SU-DHL-6 (cell line): ENCODE measurements around the gene MROH8.
A peak's percentile ranks its signal among the peaks of the same experiment; 100 is the strongest.

ENCODE experiments used
- H2AFZ ChIP-seq: fragments of 200-600 bp; sonication (generic); 2 replicates; pipeline ENCODE4 v1.6.1; 2014; ENCODE audit warnings: low read depth, mild to moderate bottlenecking, moderate library complexity, mixed read lengths, antibody characterized with exemption, low read length; ENCODE audit not compliant: severe bottlenecking
- H3F3A ChIP-seq: fragments of 200-600 bp; shearing (Covaris generic); 2 replicates; pipeline ENCODE4 v1.6.0; 2016; ENCODE audit warnings: antibody characterized with exemption, mild to moderate bottlenecking; ENCODE audit not compliant: insufficient read depth
- H3K27ac ChIP-seq: fragments of 200-600 bp; sonication (generic); 2 replicates; pipeline ENCODE4 v1.5.1; 2016; ENCODE audit warnings: low read depth, mild to moderate bottlenecking, low read length, moderate library complexity, mixed read lengths
- H3K27me3 ChIP-seq: fragments of 200-600 bp; sonication (generic), shearing (Covaris generic); 2 replicates; pipeline ENCODE4 v1.6.0; 2014; ENCODE audit warnings: mild to moderate bottlenecking, low read length
- H3K36me3 ChIP-seq: fragments of 200-600 bp; sonication (generic); 2 replicates; pipeline ENCODE4 v1.6.1; 2014; ENCODE audit warnings: mild to moderate bottlenecking, low read length, mixed read lengths
- H3K4me2 ChIP-seq: fragments of 300-600, 200-600 bp; shearing (Covaris generic), sonication (generic); 2 replicates; pipeline ENCODE4 v1.6.0; 2014; ENCODE audit warnings: low read length, low read depth, mild to moderate bottlenecking; ENCODE audit not compliant: poor library complexity, severe bottlenecking
- H3K4me3 ChIP-seq: fragments of 200-600 bp; sonication (generic); 2 replicates; pipeline ENCODE4 v1.5.1; 2014; ENCODE audit warnings: antibody characterized with exemption, low read length, mild to moderate bottlenecking, mixed read lengths; ENCODE audit not compliant: insufficient read depth, poor library complexity, severe bottlenecking
- H3K79me2 ChIP-seq: fragments of 200-600 bp; sonication (generic); 2 replicates; pipeline ENCODE4 v1.6.1; 2014; ENCODE audit warnings: mild to moderate bottlenecking, low read length, moderate library complexity; ENCODE audit not compliant: insufficient read depth
- H3K9ac ChIP-seq: fragments of 200-600 bp; sonication (generic); 2 replicates; pipeline ENCODE4 v1.7.0; 2014; ENCODE audit warnings: mild to moderate bottlenecking, low read length
- H3K9me2 ChIP-seq: fragments of 200-600 bp; sonication (generic); replicated peaks from 2 replicates; pipeline ENCODE4 v1.6.1; 2014; ENCODE audit warnings: low read length; ENCODE audit not compliant: insufficient read depth
- H3K9me3 ChIP-seq: fragments of 200-600 bp; sonication (generic); 2 replicates; pipeline ENCODE4 v1.6.1; 2014; ENCODE audit warnings: low read length, mixed read lengths; ENCODE audit not compliant: insufficient read depth
- H4K20me1 ChIP-seq: fragments of 200-600 bp; sonication (generic); 2 replicates; pipeline ENCODE4 v1.6.1; 2014; ENCODE audit warnings: low read depth, mild to moderate bottlenecking, antibody characterized with exemption, low read length, moderate library complexity, mixed read lengths
- EZH2phosphoT487 ChIP-seq: fragments of 200-600 bp; sonication (generic), shearing (Covaris generic); conservative IDR thresholded peaks from 2 replicates; pipeline ENCODE4 v1.6.1; 2018; ENCODE audit warnings: mild to moderate bottlenecking, antibody characterized with exemption, low read length, moderate library complexity, mixed read lengths
- TF ChIP-seq, protein P1 (sequence below): fragments of 200-600 bp; sonication (generic); IDR thresholded peaks from one replicate; pipeline ENCODE4 v1.5.1; 2017; ENCODE audit warnings: antibody characterized with exemption, mild to moderate bottlenecking, low read length, moderate library complexity; ENCODE audit not compliant: insufficient read depth, poor library complexity, severe bottlenecking

The MROH8 gene

DNA sequence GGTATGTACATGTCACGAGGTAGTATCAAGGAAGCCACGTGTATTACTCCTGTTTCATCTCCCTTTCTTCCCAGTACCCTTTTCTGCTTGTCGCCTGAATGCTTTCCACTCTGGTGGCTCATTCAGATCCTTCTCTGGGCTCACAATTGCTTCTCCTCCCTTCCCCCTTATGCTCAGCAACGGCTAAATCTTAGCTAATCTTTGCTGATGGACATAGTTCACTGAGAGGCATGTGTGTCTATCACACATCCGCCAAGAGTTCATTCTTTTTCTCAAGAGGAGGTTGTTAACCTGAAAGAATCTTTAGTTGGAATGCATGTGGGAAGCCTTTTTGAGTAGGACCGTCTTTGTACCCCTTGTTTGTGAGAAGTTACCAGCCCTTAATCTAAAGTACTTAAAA, 25.8 kb upstream of the MROH8 start:
- Histone ChIP-seq H3K9me2 (no peaks in the 10 kb centered on the region), H3K9me3 (no peaks in the 10 kb centered on the region), H3K36me3 (peaks cover 50% of the 10 kb centered on the region), H3K9ac (no peak overlapping the region), H2AFZ (no peak overlapping the region), H3K79me2 (peaks cover 5% of the 10 kb centered on the region; the same call in 1 of the 2 replicates), H4K20me1 (no peaks in the 10 kb centered on the region), H3K4me2 (no peak overlapping the region), H3F3A (0 out of 2 replicates have a peak, but pooled peaks cover 6% of the 10 kb centered on the region), H3K4me3 (no peak overlapping the region), H3K27ac (no peak overlapping the region), H3K27me3 (no peaks in the 10 kb centered on the region)
- TF ChIP-seq, protein P1, sequence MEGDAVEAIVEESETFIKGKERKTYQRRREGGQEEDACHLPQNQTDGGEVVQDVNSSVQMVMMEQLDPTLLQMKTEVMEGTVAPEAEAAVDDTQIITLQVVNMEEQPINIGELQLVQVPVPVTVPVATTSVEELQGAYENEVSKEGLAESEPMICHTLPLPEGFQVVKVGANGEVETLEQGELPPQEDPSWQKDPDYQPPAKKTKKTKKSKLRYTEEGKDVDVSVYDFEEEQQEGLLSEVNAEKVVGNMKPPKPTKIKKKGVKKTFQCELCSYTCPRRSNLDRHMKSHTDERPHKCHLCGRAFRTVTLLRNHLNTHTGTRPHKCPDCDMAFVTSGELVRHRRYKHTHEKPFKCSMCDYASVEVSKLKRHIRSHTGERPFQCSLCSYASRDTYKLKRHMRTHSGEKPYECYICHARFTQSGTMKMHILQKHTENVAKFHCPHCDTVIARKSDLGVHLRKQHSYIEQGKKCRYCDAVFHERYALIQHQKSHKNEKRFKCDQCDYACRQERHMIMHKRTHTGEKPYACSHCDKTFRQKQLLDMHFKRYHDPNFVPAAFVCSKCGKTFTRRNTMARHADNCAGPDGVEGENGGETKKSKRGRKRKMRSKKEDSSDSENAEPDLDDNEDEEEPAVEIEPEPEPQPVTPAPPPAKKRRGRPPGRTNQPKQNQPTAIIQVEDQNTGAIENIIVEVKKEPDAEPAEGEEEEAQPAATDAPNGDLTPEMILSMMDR: no peak
- TF ChIP-seq EZH2phosphoT487: no peak

DNA sequence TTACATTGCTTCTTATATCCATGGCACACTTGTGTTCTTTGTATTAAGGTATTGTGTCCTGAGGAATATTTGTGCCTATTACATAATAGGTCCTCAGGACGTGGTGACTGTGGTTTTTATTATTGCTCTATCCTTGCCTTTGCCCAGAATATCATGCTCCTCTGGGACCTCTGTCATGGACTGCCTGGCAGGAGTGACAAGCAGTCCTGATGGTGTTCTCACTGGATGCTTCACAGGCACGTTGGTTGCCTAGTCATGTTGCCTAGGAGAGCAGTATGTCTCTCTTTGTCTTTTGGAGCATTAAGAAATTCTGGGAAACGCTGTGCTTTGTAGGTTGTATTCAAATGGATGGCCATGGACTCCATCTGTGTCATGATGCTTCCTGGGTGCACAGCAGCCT, 24.7 kb upstream of the MROH8 start:
- peaks cover 5% of the 10 kb centered on the region; the same call in 1 of the 2 replicates for H3K79me2 ChIP-seq
- H3K9me3 ChIP-seq: no peaks in the 10 kb centered on the region
- TF ChIP-seq, protein P1: no peak
- TF ChIP-seq EZH2phosphoT487: no peak
- H3K27me3 ChIP-seq: no peaks in the 10 kb centered on the region
- H3K36me3 ChIP-seq: peaks cover 44% of the 10 kb centered on the region
- H3F3A ChIP-seq: 0 out of 2 replicates have a peak, but pooled peaks cover 6% of the 10 kb centered on the region
- no peaks in the 10 kb centered on the region for H3K9me2 ChIP-seq
- no peak overlapping the region for H3K4me2 ChIP-seq
- no peak overlapping the region for H3K4me3 ChIP-seq
- H3K27ac ChIP-seq: no peak overlapping the region
- no peaks in the 10 kb centered on the region for H4K20me1 ChIP-seq
- H2AFZ ChIP-seq: no peak overlapping the region
- no peak overlapping the region for H3K9ac ChIP-seq

DNA sequence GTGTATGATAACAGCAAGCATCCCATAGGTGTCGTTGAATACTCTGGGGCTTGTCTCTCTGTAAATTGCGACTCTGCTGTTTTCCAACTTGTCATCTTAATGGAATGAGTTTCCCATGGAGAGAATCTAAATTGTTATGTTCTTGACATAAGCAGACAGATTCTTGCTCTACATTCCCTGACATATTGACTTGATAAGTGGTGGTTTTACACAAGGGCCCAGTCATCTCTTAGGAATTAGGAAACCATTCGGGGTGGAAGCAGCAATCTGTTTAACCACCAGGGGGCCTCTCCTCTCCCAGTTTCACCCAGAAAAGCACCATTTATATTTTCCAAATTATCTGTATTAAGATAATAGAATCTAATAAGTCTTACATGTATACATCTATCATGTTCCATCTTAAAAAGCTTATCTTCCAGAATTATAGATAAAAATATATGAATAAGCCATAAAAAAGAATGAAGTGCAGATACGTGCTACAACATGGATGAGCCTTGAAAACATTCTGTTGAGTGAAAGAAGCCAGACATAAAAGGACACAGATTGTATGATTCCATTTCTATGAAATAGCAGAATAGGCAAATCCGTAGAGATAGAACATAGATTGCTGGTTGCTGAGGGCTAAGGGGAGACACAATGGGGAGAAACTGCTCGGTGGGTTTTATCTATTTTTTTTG, 23.1 kb upstream of the MROH8 start:
- Histone ChIP-seq H3K9ac (no peak overlapping the region), H3K27ac (no peak overlapping the region), H4K20me1 (no peaks in the 10 kb centered on the region), H3K9me3 (no peaks in the 10 kb centered on the region), H3K4me3 (no peak overlapping the region), H3F3A (0 out of 2 replicates have a peak, but pooled peaks cover 6% of the 10 kb centered on the region), H3K4me2 (no peak overlapping the region), H3K27me3 (no peaks in the 10 kb centered on the region), H3K36me3 (peaks cover 36% of the 10 kb centered on the region; the same call in 1 of the 2 replicates), H3K9me2 (no peaks in the 10 kb centered on the region), H2AFZ (no peak overlapping the region), H3K79me2 (peaks cover 18% of the 10 kb centered on the region)
- TF ChIP-seq EZH2phosphoT487: no peak
- TF ChIP-seq, protein P1: peak; percentile 65
